Measurements from ENCODE around the gene SGMS1. TPM values are rescaled to one million over a fixed set of nuclear protein-coding genes. Genes with fewer than 3 reads are reported as not detected.
A peak's percentile ranks its signal among the peaks of the same experiment; 100 is the strongest.

Gene SGMS1
- total RNA-seq, 4 donors from 2014 or later = 139 to 198 (median 173) TPM

GRCh38 chr10:50621968-50622705, 1.6 kb downstream of the SGMS1 start:
- peak in 1 of 2 donors; percentile 52 for TF ChIP-seq POLR2A (IDR thresholded peaks at IDR 0.05)
- no peak for TF ChIP-seq EP300 (IDR thresholded peaks at IDR 0.05)
- peak in 2 of 3 donors; percentile 40 to 73 for TF ChIP-seq POLR2AphosphoS5 (IDR thresholded peaks at IDR 0.05)
- 2% methylated on average over 21 of the region's 21 CpGs for WGBS
- H3K27ac ChIP-seq = peak overlapping the region; percentile 99
- H3K36me3 ChIP-seq = no peaks in the 10 kb centered on the region
- no peaks in the 10 kb centered on the region for H3K9me3 ChIP-seq
- DNase-seq (ENCODE audit: low spot score in 2 of 2) = peak; percentile 97 to 98
- H3K4me3 ChIP-seq = peak overlapping the region; percentile 100
- no peaks in the 10 kb centered on the region for H3K27me3 ChIP-seq
- peaks cover 52% of the 10 kb centered on the region for H3K4me1 ChIP-seq

GRCh38 chr10:50620899-50621298, 2.9 kb downstream of the SGMS1 start:
- no peaks in the 10 kb centered on the region for H3K9me3 ChIP-seq
- no peaks in the 10 kb centered on the region for H3K27me3 ChIP-seq
- no peak for DNase-seq (ENCODE audit: low spot score in 2 of 2)
- 84% methylated on average over 7 of the region's 7 CpGs for WGBS
- no peak overlapping the region for H3K27ac ChIP-seq
- H3K4me3 ChIP-seq = no peak overlapping the region
- H3K36me3 ChIP-seq = no peaks in the 10 kb centered on the region
- peaks cover 48% of the 10 kb centered on the region for H3K4me1 ChIP-seq
- TF ChIP-seq POLR2AphosphoS5 (IDR thresholded peaks at IDR 0.05) = no peak
- no peak for TF ChIP-seq POLR2A (IDR thresholded peaks at IDR 0.05)
- TF ChIP-seq CTCF (IDR thresholded peaks at IDR 0.05) = no peak
- no peak for TF ChIP-seq EP300 (IDR thresholded peaks at IDR 0.05)

GRCh38 chr10:50619882-50620281, 3.9 kb downstream of the SGMS1 start:
- no peak overlapping the region for H3K27ac ChIP-seq
- H3K4me1 ChIP-seq = peaks cover 46% of the 10 kb centered on the region
- WGBS = 52% methylated on average over 2 of the region's 2 CpGs

GRCh38 chr10:50619166-50619565, 4.6 kb downstream of the SGMS1 start:
- H3K4me3 ChIP-seq = no peak overlapping the region
- no peak for DNase-seq (ENCODE audit: low spot score in 2 of 2)
- 78% methylated on average over 1 of the region's 1 CpG for WGBS
- H3K27ac ChIP-seq = no peak overlapping the region
- no peaks in the 10 kb centered on the region for H3K9me3 ChIP-seq
- H3K36me3 ChIP-seq = no peaks in the 10 kb centered on the region
- H3K27me3 ChIP-seq = no peaks in the 10 kb centered on the region
- no peak for TF ChIP-seq CTCF (IDR thresholded peaks at IDR 0.05)
- no peak for TF ChIP-seq EP300 (IDR thresholded peaks at IDR 0.05)
- no peak for TF ChIP-seq POLR2AphosphoS5 (IDR thresholded peaks at IDR 0.05)
- peaks cover 53% of the 10 kb centered on the region for H3K4me1 ChIP-seq

More at GRCh38 chr10:50619882-50620281, 3.9 kb downstream of the SGMS1 start:
- Histone ChIP-seq H3K4me3 (no peak overlapping the region), H3K36me3 (no peaks in the 10 kb centered on the region), H3K9me3 (no peaks in the 10 kb centered on the region), H3K27me3 (no peaks in the 10 kb centered on the region)
- no peak for DNase-seq (ENCODE audit: low spot score in 2 of 2)
- no peak for TF ChIP-seq EP300 (IDR thresholded peaks at IDR 0.05)
- no peak for TF ChIP-seq CTCF (IDR thresholded peaks at IDR 0.05)
- TF ChIP-seq POLR2A (IDR thresholded peaks at IDR 0.05) = no peak
- no peak for TF ChIP-seq POLR2AphosphoS5 (IDR thresholded peaks at IDR 0.05)

GRCh38 chr10:50618624-50619023, 5.1 kb downstream of the SGMS1 start:
- peaks cover 58% of the 10 kb centered on the region for H3K4me1 ChIP-seq
- no peak for DNase-seq (ENCODE audit: low spot score in 2 of 2)
- H3K27me3 ChIP-seq = no peaks in the 10 kb centered on the region
- no peak overlapping the region for H3K4me3 ChIP-seq
- no peak overlapping the region for H3K27ac ChIP-seq
- WGBS = 62% methylated on average over 3 of the region's 3 CpGs
- no peaks in the 10 kb centered on the region for H3K36me3 ChIP-seq
- TF ChIP-seq CTCF (IDR thresholded peaks at IDR 0.05) = no peak
- no peak for TF ChIP-seq POLR2A (IDR thresholded peaks at IDR 0.05)
- no peak for TF ChIP-seq EP300 (IDR thresholded peaks at IDR 0.05)
- TF ChIP-seq POLR2AphosphoS5 (IDR thresholded peaks at IDR 0.05) = no peak
- no peaks in the 10 kb centered on the region for H3K9me3 ChIP-seq
